NB4 (cell line): ENCODE measurements around the gene FTMT.

Source experiments
- DNase-seq: peaks from one replicate; pipeline ENCODE4 v3.0.0; 2010; ENCODE audit warnings: low read depth
- H3K4me3 ChIP-seq: one replicate; pipeline ENCODE4 v1.5.1; 2011; ENCODE audit warnings: mild to moderate bottlenecking, low read depth, low read length, moderate library complexity
- MYC ChIP-seq: IDR thresholded peaks from 2 replicates; pipeline ENCODE4 v1.6.1; 2011; ENCODE audit warnings: low read depth, low read length
- POLR2A ChIP-seq: IDR thresholded peaks from 2 replicates; pipeline ENCODE4 v1.6.1; 2011; ENCODE audit warnings: mild to moderate bottlenecking; ENCODE audit not compliant: insufficient read length; ENCODE audit errors: extremely low read depth
- TF ChIP-seq, protein P1 (sequence below): IDR thresholded peaks from one replicate; pipeline ENCODE4 v1.5.1; 2012; ENCODE audit warnings: low read depth, low read length
- TF ChIP-seq, protein P2 (sequence below): IDR thresholded peaks from 2 replicates; pipeline ENCODE4 v1.6.1; 2011; ENCODE audit warnings: low read depth, low read length

The FTMT gene

DNA sequence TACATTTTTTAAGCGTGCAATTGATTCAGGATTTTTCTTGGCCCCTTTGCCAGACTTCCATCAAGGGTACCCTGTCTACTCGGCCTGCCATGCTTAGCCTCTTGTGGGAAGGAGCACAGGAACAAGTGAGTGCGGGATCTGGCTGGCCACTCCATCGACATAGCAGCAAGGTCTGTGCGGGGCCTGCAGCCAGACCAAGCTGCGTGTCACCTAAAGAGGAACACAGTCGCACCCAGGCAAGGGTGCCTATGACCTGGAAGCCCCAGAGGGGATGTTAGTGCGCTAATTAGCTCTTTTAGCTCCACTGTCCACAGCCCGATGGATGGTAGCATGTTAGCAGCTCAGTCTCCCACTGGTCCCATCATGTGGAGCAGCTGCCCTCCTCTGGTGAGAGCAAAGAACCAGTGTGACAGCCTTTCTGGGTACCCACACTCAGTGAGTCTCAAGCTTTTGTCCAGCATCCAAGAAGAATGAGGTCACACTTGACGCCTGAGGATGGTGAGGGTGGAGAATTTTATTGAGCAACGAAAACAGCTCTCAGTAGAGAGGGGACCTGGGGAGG, 38.7 kb downstream of the FTMT start:
- TF ChIP-seq, protein P1, sequence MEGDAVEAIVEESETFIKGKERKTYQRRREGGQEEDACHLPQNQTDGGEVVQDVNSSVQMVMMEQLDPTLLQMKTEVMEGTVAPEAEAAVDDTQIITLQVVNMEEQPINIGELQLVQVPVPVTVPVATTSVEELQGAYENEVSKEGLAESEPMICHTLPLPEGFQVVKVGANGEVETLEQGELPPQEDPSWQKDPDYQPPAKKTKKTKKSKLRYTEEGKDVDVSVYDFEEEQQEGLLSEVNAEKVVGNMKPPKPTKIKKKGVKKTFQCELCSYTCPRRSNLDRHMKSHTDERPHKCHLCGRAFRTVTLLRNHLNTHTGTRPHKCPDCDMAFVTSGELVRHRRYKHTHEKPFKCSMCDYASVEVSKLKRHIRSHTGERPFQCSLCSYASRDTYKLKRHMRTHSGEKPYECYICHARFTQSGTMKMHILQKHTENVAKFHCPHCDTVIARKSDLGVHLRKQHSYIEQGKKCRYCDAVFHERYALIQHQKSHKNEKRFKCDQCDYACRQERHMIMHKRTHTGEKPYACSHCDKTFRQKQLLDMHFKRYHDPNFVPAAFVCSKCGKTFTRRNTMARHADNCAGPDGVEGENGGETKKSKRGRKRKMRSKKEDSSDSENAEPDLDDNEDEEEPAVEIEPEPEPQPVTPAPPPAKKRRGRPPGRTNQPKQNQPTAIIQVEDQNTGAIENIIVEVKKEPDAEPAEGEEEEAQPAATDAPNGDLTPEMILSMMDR: no peak
- TF ChIP-seq, protein P2, sequence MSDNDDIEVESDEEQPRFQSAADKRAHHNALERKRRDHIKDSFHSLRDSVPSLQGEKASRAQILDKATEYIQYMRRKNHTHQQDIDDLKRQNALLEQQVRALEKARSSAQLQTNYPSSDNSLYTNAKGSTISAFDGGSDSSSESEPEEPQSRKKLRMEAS: no peak
- TF ChIP-seq POLR2A (no peak), MYC (no peak)
- no peak for DNase-seq

DNA sequence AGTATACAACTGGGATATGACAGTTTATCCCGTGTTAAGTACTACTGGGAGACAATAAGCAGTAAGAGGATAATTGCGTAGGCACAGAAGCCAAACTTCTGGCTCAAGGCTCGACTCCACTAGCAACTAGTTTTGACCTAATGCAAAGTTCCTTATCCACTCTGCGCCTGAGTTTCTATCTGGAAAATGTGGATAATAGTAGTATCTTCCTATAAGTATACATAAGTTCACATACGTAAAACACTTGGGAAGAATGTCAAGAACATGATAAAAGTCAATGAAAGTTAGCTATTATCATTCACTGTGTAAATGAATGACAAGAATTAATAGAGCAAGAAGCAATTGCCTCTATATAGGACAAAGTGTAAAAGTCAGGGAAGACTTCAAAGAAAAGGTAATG, 45.7 kb downstream of the FTMT start:
- H3K4me3 ChIP-seq: no peak overlapping the region
- TF ChIP-seq, protein P1: no peak
- TF ChIP-seq, protein P2: no peak
- no peak for TF ChIP-seq MYC
- TF ChIP-seq POLR2A: no peak
- DNase-seq: no peak

More for the DNA sequence above, 38.7 kb downstream of the FTMT start:
- H3K4me3 ChIP-seq: no peak overlapping the region

DNA sequence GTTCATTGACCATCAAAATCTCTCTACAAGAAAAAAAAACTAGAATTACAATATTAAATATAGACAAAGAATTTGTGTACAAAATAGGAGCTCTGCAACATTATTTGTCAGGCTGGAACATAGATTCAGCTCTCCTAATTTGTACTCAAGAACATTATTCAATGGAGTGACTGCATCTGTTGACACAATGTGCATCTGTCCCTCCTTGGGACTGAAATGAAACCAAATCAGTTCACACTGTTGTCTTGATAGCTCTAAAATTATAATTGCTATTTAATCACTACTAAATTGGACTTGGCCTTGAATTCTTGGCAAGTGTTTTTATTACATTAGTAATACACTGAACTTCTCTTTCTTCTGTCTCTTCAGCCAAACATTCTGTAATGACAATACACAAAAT, 47.7 kb downstream of the FTMT start:
- no peak for DNase-seq

More for the DNA sequence above, 47.7 kb downstream of the FTMT start:
- TF ChIP-seq, protein P1: no peak
- TF ChIP-seq, protein P2: no peak
- no peak for TF ChIP-seq POLR2A
- H3K4me3 ChIP-seq: no peak overlapping the region
